Measurements from ENCODE around the gene ALK. TPM values are rescaled to one million over a fixed set of nuclear protein-coding genes. Genes with fewer than 3 reads are reported as not detected.
A peak's percentile ranks its signal among the peaks of the same experiment; 100 is the strongest.

ALK gene
- total and polyA plus RNA-seq, 10 of the 15 experiments (the other 5 are each of a cell fraction or from before 2014, with no cell fraction given): 0.11 TPM; not detected in 9

- RAD21 ChIA-PET (ENCODE audit: unreplicated experiment): no interaction called here
- SMC1A ChIA-PET (ENCODE audit: uncharacterized antibody, unreplicated experiment): interaction anchor here (1.5 kb wide), 1 partner anchor 69 kb away, joined by 3 read pairs; no protein-coding TSS in a partner anchor
- Histone ChIP-seq H3K79me2 (ENCODE audit: control insufficient read depth, insufficient read depth, low read length) (no peaks in the 10 kb centered on the region), H3K27me3 (replicated peaks in 1 of 2; ENCODE audit: control insufficient read depth in 2 of 2, insufficient read depth in 2 of 2, low read length in 1 of 2) (peaks cover 0 to 5% of the 10 kb centered on the region in 2 experiments; a peak in 2 of 4 replicates), H3K4me2 (ENCODE audit: control insufficient read depth, insufficient read depth) (no peak overlapping the region), H3K9ac (ENCODE audit: control insufficient read depth, insufficient read depth, low read length) (no peak overlapping the region), H3K4me1 (ENCODE audit: control insufficient read depth, insufficient read depth, low read length) (no peaks in the 10 kb centered on the region), H3K36me3 (ENCODE audit: control insufficient read depth in 2 of 2, insufficient read depth in 2 of 2, low read length in 1 of 2) (no peaks in the 10 kb centered on the region), H3K4me3 (no peak overlapping the region), H3K9me3 (replicated peaks; ENCODE audit: control insufficient read depth, insufficient read depth, low read length) (no peaks in the 10 kb centered on the region), H3K27ac (ENCODE audit: control insufficient read depth, insufficient read depth) (no peak overlapping the region), H2AFZ (ENCODE audit: control insufficient read depth, low read depth, low read length) (no peak overlapping the region), H4K20me1 (ENCODE audit: control insufficient read depth, insufficient read depth) (no peaks in the 10 kb centered on the region; the same call in 1 of the 2 replicates)
- CTCF ChIA-PET: no interaction called here
- WGBS (ENCODE audit: insufficient coverage, insufficient replicate concordance, low lambda C conversion rate, missing lambda C conversion rate): 39% methylated on average over 10 of the region's 10 CpGs
- TF ChIP-seq BHLHE40 (IDR thresholded peaks at IDR 0.05; ENCODE audit: borderline replicate concordance in 1 of 2, low read depth in 2 of 2, low read length in 1 of 2) (0 out of 4 replicates have a peak, but pooled peaks of 1 of the 2 experiments have one; percentile 11), STAT1 (conservative IDR thresholded peaks at IDR 0.05) (no peak)
- in situ Hi-C loops (cut with MboI) (no loop called here), intact Hi-C loops (cut with micrococcal nuclease; ENCODE audit: unreplicated experiment) (loop anchor here (5.0 kb wide), 1 partner anchor 776 kb away; no protein-coding TSS in a partner anchor)
- FAIRE-seq (no peak), DNase-seq (ENCODE audit: low read depth, low spot score) (no peak), ATAC-seq (no peak)
- POLR2A ChIA-PET: no interaction called here
- no TSS peak for BruUV-seq (replicated peaks)
Measured at GRCh38 chr2:29296585-29296984, 624.8 kb downstream of the ALK start.

DNA sequence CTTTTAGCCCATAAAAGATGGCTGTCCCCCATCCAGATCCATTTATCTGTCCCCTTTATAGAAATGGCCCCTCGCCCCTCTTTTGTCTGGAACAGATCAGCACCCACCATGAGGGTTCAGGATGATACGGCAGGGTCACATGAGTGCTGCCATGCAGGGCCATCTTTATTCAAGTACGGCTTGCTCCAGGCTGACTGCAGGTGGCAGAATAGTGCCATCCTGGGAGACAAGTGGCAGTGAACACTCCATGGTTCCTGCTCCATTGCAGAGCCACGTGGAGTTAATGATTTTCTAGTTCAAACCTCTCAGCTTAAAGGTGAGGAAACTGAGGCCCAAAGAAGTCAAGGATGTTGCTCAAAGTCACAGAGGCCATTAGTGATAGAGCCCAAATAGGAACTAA is 625.5 kb downstream of the ALK start:
- intact Hi-C loops (cut with micrococcal nuclease; ENCODE audit: unreplicated experiment): loop anchor here (5.0 kb wide), 1 partner anchor 776 kb away; no protein-coding TSS in a partner anchor
- Histone ChIP-seq H3K9me3 (replicated peaks; ENCODE audit: control insufficient read depth, insufficient read depth, low read length) (no peaks in the 10 kb centered on the region), H3K27me3 (replicated peaks in 1 of 2; ENCODE audit: control insufficient read depth in 2 of 2, insufficient read depth in 2 of 2, low read length in 1 of 2) (peaks cover 0 to 5% of the 10 kb centered on the region in 2 experiments; a peak in 2 of 4 replicates), H3K4me2 (ENCODE audit: control insufficient read depth, insufficient read depth) (no peak overlapping the region), H3K4me3 (no peak overlapping the region), H4K20me1 (ENCODE audit: control insufficient read depth, insufficient read depth) (no peaks in the 10 kb centered on the region; the same call in 1 of the 2 replicates), H3K4me1 (ENCODE audit: control insufficient read depth, insufficient read depth, low read length) (no peaks in the 10 kb centered on the region), H3K79me2 (ENCODE audit: control insufficient read depth, insufficient read depth, low read length) (no peaks in the 10 kb centered on the region), H3K9ac (ENCODE audit: control insufficient read depth, insufficient read depth, low read length) (no peak overlapping the region), H3K36me3 (ENCODE audit: control insufficient read depth in 2 of 2, insufficient read depth in 2 of 2, low read length in 1 of 2) (no peaks in the 10 kb centered on the region), H3K27ac (ENCODE audit: control insufficient read depth, insufficient read depth) (no peak overlapping the region), H2AFZ (ENCODE audit: control insufficient read depth, low read depth, low read length) (no peak overlapping the region)
- TF ChIP-seq RAD21 (IDR thresholded peaks at IDR 0.05; ENCODE audit: insufficient read depth, low read depth, low read length): peak; percentile 37
- TF ChIP-seq CTCF (IDR thresholded peaks at IDR 0.05 in 2 of 3, conservative IDR thresholded peaks at IDR 0.05 in 1 of 3; ENCODE audit: control insufficient read depth in 2 of 3, extremely low read depth in 1 of 3, insufficient read depth in 1 of 3, low read depth in 3 of 3, low read length in 3 of 3): peak; percentile 21 to 44 (median 37); a peak in 5 of 6 replicates
- TF ChIP-seq PRDM15 (CRISPR knock-in tag; IDR thresholded peaks at IDR 0.05): no peak
- no peak for TF ChIP-seq MTA2 (IDR thresholded peaks at IDR 0.05; ENCODE audit: low read depth)
- in situ Hi-C loops (cut with MboI): no loop called here
- ATAC-seq: peak; percentile 46; the same call in 2 of the 3 replicates
- FAIRE-seq: no peak
- ChIA-PET CTCF (interaction anchor here (2.6 kb wide), 1 partner anchor 13 kb away, joined by 12 read pairs; no protein-coding TSS in a partner anchor), RAD21 (ENCODE audit: unreplicated experiment) (no interaction called here), POLR2A (no interaction called here), SMC1A (ENCODE audit: uncharacterized antibody, unreplicated experiment) (interaction anchor here (1.5 kb wide), 1 partner anchor 70 kb away, joined by 3 read pairs; no protein-coding TSS in a partner anchor)
- 0% methylated on average over 4 of the region's 4 CpGs for WGBS (ENCODE audit: insufficient coverage, insufficient replicate concordance, low lambda C conversion rate, missing lambda C conversion rate)
- BruUV-seq (replicated peaks): no TSS peak
- DNase-seq (ENCODE audit: low read depth, low spot score): no peak

Data from GM12878 (cell line).